HG03060 (cell line): Measurements from ENCODE around the gene PAIP1.
"Not testable (repeated sequence)": the region's sequence is repeated elsewhere in the genome, so short reads cannot be mapped to it uniquely, and the experiment has no call there.

ENCODE experiments used
- ATAC-seq: cut with Tn5 transposase; IDR thresholded peaks from one replicate; pipeline ENCODE4 v1.9.1; 2021; ENCODE audit warnings: low read depth, moderate number of reproducible peaks; ENCODE audit not compliant: unreplicated experiment

Gene PAIP1

GRCh38 chr5:43530648-43531047, 26.2 kb downstream of the PAIP1 start:
- ATAC-seq = no peak

- no peak for ATAC-seq
Measured at GRCh38 chr5:43523662-43524072, 33.2 kb downstream of the PAIP1 start.

DNA sequence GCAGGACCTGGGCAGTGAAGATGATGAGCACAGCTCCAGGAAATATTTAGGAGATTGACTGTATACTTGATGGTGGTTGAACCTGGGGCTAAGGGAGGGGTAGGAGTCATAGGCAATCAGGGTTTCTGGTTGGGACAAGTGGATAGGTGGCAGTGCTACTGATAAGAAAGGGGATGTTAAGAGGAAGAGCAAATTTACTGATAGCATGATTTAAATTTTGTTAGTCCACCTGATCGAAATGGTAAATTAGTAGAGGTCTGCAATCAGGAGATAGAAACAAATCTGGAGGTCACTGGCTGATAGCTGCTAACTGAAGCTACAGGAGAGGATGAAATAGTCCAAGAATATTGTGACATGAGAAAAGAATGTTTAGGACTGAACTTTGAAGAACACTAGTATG, 36.3 kb downstream of the PAIP1 start:
- ATAC-seq = no peak

- no peak for ATAC-seq
Measured at GRCh38 chr5:43515678-43516048, 41.2 kb downstream of the PAIP1 start.

DNA sequence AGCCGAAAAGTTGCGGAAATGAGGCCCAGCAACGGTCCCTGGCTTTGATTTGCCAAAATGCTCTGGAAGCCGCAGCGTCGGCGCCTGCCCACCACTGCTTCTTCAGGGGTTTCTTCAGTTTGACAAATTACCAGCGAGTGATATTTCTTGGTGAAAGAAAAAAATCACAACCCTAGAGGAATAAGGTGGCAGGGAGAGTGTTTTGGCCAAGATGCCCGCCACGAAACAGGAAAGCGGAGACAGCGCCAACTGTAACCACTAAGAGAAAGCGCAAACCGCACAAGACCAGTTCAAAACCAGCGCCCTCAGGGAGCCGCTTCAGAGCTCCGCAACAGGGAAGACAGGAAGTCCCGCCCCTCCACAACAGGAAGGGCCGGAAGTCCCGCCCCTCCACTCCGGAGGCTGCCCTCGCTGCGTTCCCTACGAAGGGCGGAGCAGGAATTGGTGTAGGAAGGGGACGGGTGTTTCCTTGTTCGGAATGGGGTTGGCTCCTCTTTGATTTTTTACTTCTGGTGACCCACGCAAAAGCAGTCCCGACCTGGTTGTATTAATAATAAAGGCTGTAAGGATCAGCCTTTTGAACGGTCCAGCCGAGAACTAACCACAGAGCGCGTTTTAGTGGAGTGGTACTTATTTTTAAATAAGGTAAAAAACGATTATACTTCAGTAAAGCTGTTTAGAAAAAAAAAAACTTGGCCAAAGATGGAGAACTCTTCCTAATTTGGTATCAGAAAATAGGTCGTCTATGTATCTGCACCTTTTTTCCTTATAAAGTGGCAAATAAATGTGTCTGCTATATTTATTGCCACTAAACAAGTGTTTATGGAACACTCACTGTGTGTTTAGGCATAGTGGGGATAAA, 41.8 kb downstream of the PAIP1 start, which contains the start of gene C5orf34:
Gene C5orf34, minus strand, starts transcription at position 333 of the 862 bp plus-strand sequence. CDS start 5,809 bp downstream, outside the sequence.
- peak; percentile 95 for ATAC-seq

DNA sequence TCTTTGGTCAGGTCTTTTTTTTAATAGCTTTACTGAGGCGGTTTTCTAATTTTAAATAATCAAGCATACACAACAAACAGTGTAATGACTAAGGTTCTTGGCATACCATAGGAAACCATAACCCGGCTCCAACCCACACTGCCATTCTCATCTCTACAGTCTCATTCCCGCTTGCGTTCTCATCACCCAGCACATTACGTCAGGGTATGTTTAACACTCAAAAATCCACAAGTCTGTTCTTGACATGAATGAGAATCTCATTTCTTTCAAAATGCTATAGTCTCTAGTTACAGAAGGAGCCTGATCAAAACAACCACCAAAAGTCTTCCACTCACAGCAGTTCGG, 42.4 kb downstream of the PAIP1 start:
- peak; percentile 16 for ATAC-seq

DNA sequence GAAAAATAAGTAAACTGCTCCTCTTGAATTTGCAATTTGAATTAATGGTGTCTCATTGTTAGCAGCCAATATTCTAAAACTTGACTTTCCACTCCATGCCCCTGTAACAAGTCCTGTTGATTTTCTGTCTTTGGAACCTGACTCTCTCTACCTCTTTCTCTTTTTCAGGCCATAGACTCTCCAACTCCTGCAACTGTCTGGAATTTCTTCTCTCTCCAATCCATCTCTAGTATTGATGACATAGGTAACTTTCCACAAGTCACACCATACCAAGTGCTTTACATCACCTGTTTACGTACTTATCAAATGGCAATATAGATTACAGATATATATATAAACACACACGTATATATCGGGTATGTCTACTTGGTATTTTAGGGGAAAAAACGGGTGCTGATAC, 42.9 kb downstream of the PAIP1 start:
- ATAC-seq = no peak

DNA sequence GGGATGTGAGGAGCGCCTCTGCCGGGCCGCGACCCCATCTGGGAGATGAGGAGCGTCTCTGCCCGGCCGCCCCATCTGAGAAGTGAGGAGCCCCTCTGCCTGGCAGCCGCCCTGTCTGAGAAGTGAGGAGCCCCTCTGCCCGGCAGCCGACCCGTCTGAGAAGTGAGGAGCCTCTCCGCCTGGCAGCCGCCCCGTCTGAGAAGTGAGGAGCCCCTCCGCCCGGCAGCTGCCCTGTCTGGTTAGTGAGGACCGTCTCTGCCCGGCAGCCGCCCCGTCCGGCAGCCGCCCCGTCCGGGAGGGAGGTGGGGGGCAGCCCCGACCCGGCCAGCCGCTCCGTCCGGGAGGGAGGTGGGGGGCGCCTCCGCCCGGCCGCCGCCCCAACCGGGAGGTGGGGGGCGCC, 45.8 kb downstream of the PAIP1 start:
- not testable (repeated sequence) for ATAC-seq

- ATAC-seq = no peak
Measured at GRCh38 chr5:43498581-43498980, 58.3 kb downstream of the PAIP1 start.

- no peak for ATAC-seq
Measured at GRCh38 chr5:43497311-43498104, 59.4 kb downstream of the PAIP1 start.

DNA sequence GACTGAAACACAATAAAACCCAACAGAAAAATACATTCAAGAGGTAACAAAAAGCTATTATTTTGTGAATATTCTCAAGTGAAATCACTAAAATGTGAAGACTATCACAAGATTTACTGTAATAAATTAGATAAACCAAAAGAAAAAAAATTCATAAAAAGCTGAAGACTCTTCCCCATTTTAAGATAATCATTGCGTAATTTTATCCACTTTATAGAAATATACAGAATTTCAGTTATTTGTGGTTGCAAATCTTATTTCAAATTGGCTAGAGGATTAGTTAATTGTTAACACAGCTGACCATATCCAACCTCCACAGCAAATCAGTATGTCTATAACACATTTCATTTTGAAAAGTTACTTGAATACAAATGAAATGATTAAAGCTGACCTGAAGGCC, 65.6 kb downstream of the PAIP1 start:
- no peak for ATAC-seq

- no peak for ATAC-seq
Measured at GRCh38 chr5:43486353-43486752, 70.5 kb downstream of the PAIP1 start.

DNA sequence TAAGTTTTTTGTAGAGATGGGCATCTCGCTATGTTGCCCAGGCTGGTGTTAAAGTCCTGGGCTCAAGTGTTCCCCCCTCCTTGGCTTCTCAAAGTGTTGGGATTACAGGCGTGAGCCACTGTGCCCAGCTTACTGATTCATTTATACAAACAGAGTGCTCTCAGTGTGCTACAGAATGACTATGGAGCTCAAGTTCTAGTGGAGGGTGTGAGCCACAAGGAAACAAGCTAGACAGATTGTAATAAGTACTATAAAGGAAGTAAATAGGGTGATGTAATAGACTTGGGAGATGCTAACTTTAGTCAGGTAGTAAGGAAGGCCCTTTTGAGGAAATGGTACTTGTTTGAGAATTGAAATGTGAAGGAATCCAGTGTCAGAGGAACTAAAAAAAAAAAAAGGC, 71.5 kb downstream of the PAIP1 start:
- no peak for ATAC-seq

GRCh38 chr5:43484106-43484849, 72.6 kb downstream of the PAIP1 start:
- peak; percentile 58 for ATAC-seq

GRCh38 chr5:43483298-43484105, 73.4 kb downstream of the PAIP1 start, which contains the start of gene TMEM267:
TMEM267 (minus strand) TSS chr5:43483865; CDS start chr5:43453969, 29,896 bp downstream.
- peak; percentile 33 for ATAC-seq

GRCh38 chr5:43482490-43483297, 74.2 kb downstream of the PAIP1 start:
- no peak for ATAC-seq
